KG1 (cell line): ENCODE results near the gene LMF1.
"Not testable (repeated sequence)": the region's sequence is repeated elsewhere in the genome, so short reads cannot be mapped to it uniquely, and the experiment has no call there.

Experiments used
- DNase-seq: peaks from one replicate; lab custom pipeline; 2025; lab: John Stamatoyannopoulos, UW

The LMF1 gene

DNA sequence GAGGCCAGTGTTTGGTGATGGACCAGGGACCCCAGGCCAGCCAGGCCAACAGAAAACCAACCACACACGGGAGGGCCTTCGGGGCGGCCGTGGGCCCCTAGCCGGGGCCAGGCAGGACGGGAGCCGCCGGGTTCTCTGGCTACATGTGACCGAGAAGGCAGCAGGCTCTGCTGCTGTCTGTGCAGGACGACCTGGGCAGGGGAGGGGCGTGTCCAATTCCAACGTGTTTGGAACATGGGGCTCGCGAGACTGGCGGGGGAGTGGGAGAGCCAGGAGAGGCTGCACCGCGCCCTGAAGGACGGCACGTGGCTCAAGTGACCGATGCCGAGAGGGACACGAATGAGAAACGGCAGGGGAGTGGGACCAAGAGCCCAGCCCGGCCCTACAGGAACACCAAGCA lies 75.4 kb downstream of the LMF1 start:
- DNase-seq, result no peak

DNA sequence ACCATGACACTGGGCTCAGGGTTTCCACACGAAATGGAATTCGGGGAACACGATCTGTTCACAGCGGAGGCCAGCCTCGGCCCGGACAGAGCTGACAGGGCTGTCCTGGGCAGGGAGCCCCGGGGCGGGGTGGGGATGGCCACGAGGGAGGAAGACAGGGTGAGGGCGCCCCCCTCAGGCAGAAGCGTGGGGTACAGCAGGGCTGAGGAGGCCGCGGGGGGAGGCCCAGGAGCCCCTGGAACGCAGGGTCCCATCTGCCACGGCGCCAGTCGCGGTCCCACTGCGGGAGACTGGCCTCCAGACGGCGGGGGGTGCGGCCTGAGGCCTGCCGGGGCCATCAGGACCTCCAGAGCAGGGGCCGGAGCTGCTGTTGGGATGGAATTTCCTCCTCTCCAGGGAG lies 75.9 kb downstream of the LMF1 start:
- DNase-seq, result no peak

DNA sequence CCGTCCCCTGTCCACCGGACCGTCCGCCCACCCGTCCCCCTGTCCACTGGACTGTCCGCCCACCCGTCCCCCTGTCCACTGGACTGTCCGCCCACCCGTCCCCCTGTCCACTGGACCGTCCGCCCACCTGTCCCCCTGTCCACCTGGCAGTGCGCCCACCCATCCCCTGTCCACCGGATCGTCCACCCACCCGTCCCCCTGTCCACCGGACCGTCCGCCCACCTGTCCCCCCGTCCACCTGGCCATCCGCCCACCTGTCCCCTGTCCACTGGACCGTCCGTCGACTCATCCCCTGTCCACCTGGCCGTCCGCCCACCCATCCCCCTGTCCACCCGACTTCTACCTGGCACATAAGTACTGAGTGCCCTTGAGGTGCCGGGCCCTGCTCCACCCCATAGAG lies 76.6 kb downstream of the LMF1 start:
- no peak for DNase-seq

DNA sequence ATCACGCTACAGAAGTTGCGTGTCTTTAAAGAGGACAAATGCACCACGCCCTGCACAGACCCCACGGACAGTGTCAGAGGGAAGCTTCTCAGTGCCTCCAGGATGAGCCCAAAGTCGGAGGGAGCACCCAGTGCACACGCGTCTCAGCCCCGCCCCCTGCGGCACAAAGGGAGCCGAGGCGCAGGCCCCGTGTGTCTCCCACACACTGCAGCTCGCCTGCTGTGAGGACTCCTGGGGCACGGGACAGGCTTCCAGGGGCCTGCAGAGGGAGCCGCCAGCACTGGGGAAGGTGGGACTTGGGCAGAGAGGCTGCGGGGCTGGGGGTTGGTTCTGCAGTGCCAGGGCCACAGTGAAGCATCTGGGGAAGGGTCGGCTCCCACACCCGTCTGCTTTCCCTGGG lies 77.4 kb downstream of the LMF1 start:
- no peak for DNase-seq

DNA sequence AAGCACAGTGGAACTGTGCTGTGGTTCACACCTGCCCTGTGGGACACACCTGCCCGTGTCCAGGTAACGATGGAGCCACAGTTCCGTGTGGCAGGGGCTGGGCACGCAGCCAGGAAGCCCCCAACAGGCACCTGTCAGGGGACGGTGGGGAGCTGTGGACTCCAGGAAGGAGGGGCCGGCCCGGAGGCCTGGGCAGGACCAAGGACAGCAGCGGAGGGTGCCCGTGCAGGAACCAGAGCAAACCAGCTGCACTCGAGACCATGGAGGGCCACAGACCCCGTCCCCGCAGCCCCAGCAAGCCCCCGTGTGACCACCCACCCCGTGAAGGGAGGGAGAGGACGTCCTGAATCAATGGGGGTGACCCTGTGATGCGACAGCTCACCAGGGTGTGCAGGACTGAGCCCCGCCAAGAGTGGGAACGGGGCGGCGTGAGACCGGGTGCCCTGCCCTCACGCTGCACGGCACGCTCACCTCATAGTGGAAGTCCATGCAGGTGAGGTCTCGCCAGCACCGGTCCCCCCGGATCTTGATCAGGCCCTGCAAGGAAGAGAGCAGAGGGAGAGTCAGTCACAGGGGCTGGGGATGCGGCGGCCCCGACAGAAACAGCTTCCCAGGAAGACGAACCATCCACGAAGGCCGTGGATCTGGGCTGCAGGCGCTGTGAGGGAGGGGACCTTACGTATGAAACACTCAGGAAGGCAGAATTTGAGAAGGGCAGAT lies 78.1 kb downstream of the LMF1 start:
- no peak for DNase-seq

DNA sequence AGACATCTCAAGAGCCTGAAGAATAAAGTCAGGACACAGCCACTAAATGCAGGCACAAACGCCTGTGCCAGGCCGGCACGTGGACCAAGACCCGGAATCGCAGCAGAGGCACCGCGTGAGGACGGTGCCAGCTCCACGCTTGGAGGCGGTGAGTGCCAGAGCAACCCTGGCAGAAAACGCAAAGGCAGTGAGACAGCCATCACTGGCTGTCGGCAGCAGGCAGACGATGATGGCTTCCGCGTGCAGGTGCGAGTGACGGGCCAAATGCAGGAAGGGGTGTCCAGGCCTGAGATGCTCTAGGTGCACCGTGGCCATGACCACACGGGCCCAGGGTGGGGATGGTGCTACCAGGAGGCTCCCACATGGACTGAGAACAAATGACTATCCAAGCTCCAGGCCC lies 78.8 kb downstream of the LMF1 start:
- DNase-seq, result no peak

DNA sequence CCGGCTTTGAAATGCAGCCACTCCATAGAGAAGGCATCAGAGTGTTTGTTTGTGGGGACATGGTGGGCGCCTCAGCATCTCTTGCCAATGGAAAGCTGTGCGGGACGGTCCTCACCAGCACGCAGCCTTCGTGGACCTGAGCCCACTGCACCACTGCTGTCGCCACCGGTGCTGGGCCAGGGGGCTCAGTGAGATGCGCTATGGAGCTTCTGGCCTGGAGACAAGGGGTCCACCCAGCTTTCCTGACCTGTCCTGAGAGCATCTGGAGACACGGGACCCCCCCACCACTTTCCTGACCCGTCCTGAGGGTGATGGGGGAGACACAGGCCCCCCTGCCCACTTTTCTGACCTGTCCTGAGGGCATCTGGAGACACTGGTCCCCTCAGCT lies 79.4 kb downstream of the LMF1 start:
- no peak for DNase-seq

DNA sequence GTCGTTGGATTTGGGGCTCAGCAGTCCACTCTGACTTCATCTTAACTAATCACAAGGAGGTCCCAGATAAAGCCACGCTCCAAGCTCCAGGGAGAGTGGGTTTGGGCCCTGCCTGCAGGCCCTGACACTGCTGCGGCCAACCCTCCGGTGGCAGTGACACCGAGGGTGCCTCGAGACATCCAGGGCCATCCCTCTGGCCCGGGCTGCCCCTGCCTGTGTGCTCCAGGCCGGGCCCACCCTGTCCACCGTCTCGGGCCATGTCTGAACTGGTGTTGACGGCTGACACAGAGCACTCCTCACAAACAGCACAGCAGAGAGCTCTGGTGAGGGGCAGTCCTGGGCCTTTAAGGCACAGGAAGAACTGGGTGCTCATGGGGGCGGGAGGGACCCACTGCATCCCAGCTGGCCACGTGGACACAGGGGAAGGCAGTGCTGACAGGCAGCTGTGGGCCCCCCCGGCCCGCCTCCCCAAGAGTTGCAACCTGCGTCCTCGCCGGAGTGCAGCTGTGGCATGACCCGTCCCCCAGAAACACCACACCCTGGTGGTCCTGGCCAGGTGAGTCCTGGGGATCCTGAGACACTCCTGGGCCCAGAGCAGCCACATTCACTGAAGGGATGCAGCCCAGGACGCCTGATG lies 80.0 kb downstream of the LMF1 start:
- DNase-seq, result no peak

DNA sequence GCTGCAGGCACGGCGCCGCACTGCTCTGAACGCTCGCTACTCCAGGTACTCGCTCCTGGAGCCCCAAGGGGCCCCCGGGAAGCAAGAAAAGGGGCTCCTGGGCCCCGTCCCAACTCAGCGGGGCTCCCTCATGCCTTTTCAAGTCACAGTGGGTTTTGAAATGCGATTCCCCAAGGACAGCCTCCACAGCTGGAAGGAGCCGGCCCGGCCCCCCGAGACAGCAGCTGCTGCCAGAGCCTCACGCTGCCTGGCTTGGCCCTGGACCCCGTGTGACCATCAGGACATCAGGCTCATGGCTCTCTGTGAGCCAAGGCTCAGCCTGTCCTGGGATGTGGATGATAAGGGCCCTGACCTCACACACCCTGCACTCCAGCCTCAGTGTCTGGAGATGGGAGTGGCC lies 80.6 kb downstream of the LMF1 start:
- DNase-seq, result no peak

DNA sequence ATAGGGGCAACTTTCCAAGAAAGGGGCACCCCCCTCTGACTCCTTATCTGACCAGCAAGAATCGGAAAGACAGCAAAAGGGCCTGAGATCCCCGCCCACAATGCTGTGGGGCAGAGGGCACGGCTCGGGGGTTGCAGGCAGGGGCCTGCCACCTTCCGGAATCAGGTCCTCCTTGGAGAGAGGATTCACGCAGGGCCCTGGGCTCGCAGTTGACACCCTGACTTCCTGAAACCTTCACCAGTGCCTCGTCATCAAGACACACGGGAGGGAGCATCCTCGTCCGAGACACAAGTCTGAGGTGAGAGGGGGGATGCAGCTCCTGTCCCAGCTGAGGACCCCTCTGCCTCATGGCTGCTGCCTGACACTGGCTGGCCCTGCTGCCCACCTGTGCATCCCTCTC lies 81.2 kb downstream of the LMF1 start:
- DNase-seq, result no peak

DNA sequence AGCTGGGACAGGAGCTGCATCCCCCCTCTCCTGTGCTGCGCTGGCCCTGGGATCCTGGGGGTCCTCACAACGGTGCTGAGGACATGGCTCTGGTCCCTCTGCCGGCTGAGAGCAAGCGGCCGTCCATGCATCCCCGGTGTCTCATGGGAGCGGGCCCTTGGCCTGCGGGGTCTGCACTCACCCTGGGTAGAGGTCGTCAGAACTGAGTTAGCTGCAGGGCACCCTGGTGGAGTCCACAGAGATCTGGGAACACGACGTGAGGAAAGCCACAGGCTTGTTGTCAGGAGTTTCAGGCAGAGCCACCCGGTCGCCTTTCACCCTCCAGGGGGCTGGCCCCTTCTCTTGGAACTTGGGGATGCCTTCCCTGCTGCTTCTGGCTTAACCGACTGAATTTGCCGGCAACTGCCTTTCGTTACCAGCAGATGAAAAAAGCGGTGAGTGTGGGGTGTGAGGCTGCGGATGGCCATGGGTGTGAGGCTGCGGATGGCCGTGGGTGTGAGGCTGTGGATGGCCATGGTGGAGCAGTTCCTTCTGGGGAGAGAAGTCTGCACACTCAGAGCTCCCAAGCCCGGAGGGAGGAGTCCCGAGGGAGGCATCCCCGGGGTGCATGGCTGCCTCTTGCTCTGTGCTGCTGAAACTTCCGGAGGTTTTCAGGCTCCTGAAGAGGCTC lies 81.7 kb downstream of the LMF1 start:
- DNase-seq, result no peak

DNA sequence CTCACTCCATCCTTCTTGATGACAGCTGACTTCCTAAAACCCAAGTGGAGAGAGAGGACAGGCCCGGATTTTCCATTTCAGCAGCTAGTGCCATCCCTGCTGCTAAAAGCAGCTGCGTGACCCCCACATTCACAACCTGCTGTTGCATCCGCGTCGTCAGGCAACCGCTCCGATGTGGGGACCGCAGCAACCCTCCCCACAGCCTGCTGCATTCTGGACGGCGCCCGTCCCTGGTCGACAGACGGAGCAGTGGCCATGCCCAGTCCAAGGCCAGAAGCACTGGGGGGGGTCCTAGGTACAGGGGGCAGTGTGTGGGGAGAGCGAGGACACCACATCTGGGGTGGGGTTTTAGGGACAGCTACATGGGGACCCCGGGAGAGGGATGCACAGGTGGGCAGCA lies 82.3 kb downstream of the LMF1 start:
- not testable (repeated sequence) for DNase-seq

DNA sequence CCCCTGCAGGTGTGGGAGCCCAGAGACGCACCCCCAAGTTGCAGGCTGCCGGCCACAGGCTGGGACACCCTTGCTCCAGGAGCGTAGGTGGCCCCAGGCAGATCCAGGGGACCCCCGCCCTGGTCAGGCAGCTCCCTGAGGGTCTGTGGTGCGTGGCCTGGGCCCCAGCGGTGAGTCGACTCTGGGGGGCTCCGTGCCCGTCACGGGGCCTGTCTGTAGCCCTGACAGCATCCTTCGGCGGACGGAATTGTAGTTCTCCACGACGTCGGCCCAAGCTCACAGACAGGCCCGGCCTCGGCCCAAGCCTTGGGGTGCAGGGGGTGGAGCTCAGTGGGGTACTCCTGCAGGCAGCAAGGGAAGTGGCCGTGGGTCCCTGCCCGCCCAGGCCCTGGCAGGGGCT lies 82.9 kb downstream of the LMF1 start:
- no peak for DNase-seq

DNA sequence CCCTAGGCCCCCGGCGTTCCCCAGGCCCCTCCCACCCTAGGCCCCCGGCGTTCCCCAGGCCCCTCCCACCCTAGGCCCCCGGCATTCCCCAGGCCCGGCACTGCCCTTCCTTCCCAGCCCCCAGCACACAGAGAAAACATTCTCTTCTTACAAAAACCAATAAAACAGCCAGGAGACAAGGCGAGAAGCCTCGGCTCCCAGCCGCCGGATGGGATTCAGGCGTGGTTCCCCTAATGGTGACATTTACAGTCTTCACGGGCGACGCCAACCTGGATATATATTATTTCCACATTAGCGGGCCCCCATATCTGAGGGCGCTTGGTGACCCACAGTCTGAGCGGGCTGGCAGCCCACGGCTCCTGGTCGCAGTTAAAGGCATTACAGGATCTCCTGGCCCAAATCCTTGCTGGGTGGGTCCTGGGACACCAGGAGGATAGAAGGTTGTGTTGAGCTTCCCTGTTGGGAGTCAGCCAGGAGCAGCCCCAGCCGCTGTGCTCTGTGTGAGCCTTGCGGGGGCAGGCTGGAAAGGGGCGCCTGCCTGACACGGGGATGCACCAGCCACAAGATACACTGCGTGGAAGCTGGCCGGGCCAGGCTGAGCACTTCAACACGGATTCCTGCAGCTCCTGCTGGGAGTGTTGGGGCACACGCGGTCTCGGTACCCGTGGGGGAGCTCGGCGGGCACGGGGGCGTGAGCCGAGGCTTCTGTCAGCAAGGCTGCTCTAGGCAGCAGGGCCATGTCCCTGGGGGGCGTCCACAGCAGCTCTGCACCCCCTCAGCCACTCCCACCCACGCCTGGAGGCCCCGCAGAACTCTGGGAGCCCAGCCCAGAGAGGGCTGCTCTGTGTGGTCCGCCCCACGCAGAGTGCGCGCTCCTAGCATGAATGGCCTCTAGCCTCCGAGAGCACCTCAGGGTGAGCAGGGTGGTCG lies 83.7 kb downstream of the LMF1 start:
- no peak for DNase-seq

DNA sequence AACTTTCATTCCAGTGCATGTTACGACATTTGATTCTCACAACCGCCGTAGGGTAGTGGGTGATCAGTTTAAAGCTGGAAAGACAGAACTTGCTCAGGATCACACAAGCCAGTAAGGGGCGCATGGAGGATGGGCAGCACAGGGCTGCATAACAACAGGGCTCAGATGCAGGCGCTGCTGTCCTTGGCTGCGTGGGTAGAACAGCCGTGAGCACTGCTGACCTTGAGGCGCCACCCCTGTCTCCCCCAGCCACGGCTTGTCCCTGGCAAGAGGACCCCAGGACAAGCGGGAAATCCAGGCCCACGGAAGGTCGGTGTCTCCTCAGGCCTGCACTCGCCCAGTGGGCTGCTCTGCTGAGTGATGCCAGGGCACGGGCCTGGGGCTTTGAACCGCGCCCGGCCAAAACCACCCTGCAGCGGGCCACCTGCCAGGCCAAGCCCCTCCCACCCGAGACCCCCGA lies 84.7 kb downstream of the LMF1 start:
- DNase-seq, result no peak

DNA sequence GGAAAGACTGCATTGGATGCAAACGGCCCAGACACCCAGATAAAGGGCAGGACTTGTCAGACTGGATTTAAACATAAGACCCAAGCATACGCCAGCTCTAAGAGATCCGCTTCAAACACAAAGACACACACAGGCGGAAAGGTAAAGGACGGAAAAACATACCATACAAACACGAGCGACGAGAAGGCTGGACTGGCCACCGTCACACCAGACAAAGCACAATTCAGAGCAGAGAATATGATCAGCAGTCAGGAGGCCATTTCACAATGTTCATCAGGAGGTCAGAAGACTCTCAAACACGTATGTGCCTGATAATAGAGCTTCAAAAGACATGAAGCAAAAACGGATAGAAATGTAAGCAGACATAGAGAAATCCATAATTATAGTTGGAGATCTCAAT lies 85.4 kb downstream of the LMF1 start:
- DNase-seq, result no peak

DNA sequence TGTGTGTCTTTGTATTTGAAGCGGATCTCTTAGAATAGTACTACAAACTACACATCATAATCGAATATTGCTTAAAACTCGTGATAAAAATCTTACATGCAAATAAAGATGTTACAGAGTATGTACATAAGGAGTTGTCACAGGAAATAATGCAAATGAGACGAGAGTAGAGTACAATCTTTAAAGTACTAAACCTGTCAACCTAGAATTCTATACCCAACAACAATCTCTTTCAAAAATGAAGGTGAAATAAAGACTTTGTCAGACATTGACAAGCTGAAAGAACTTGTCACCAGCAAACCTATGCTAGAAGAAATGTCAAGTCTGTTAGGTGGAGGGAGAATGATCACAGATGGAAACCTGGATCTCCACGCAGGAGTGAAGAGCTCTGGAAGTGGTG lies 86.6 kb downstream of the LMF1 start:
- no peak for DNase-seq

DNA sequence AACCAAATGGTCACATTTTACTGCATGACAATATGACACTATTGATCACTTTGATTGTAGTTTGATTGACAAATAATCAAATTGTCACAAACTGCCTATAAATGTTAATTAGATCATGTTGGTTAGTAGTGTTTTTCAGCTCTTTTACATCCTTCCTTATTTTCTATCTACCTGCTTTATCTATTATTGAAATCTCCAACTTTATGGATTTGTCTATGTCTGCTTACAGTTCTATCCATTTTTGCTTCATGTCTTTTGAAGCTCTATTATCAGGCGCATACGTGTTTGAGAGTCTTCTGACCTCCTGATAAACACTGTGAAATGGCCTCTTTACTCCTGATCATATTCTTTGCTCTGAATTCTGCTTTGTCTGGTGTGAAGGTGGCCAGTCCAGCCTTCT lies 87.0 kb downstream of the LMF1 start:
- DNase-seq, result no peak

DNA sequence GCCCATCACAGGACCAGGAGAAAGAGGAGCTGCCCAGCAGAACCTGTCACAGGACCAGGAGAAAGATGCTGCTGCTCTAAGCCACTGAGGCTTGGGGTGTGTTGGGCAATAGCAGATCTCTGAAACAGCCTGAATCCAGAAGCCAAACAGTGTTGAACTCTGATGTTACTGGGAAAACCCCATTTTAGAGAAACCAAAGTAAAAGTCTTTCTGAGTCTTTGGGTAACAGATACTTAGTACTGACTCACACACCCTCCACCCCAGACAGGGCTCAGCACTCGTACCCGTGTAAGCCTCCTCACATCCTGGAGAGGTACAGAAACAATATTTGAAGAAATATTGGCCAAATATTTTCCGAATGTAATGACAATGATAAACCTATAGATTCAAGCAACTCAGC lies 87.4 kb downstream of the LMF1 start:
- DNase-seq, result no peak

DNA sequence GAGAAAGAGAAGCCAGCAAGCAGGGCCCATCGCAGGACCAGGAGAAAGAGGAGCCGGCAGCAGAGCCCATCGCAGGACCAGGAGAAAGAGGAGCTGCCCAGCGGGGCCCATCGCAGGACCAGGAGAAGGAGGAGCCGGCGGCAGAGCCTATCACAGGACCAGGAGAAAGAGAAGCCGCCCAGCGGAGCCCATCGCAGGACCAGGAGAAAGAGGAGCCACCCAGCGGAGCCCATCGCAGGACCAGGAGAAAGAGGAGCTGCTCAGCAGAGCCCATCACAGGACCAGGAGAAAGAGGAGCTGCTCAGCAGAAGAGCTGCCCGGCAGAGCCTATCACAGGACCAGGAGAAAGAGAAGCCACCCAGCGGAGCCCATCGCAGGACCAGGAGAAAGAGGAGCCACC lies 88.1 kb downstream of the LMF1 start:
- DNase-seq, result not testable (repeated sequence)

DNA sequence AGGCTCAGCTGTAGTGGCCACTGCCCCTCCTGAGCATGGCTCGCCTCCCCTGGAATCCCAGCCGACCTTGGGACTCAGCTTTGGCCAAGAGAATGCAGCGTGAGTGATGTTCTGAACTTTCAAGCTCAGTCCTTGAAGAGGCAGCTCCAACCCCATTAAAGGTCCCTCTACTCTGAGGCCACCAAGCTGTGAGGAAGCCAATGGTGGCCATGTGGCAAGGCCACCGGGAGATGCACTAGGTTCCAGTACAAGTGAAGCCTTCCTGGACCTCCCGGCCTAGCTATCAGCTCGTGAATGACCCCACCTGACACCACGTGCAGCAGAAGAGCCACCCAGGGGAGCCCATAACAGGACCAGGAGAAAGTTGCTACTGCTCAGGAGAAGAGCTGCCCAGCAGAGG lies 88.5 kb downstream of the LMF1 start:
- no peak for DNase-seq
